NCI-H2227 treated with DMSO at 0.1 percent for 48 hours (cell line): ENCODE data around the gene SPAG4.
A peak's percentile ranks its signal among the peaks of the same experiment; 100 is the strongest.

Source experiments
- DNase-seq: peaks from one replicate; lab custom pipeline; 2025; lab: John Stamatoyannopoulos, UW

Gene SPAG4, protein sequence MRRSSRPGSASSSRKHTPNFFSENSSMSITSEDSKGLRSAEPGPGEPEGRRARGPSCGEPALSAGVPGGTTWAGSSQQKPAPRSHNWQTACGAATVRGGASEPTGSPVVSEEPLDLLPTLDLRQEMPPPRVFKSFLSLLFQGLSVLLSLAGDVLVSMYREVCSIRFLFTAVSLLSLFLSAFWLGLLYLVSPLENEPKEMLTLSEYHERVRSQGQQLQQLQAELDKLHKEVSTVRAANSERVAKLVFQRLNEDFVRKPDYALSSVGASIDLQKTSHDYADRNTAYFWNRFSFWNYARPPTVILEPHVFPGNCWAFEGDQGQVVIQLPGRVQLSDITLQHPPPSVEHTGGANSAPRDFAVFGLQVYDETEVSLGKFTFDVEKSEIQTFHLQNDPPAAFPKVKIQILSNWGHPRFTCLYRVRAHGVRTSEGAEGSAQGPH

DNA sequence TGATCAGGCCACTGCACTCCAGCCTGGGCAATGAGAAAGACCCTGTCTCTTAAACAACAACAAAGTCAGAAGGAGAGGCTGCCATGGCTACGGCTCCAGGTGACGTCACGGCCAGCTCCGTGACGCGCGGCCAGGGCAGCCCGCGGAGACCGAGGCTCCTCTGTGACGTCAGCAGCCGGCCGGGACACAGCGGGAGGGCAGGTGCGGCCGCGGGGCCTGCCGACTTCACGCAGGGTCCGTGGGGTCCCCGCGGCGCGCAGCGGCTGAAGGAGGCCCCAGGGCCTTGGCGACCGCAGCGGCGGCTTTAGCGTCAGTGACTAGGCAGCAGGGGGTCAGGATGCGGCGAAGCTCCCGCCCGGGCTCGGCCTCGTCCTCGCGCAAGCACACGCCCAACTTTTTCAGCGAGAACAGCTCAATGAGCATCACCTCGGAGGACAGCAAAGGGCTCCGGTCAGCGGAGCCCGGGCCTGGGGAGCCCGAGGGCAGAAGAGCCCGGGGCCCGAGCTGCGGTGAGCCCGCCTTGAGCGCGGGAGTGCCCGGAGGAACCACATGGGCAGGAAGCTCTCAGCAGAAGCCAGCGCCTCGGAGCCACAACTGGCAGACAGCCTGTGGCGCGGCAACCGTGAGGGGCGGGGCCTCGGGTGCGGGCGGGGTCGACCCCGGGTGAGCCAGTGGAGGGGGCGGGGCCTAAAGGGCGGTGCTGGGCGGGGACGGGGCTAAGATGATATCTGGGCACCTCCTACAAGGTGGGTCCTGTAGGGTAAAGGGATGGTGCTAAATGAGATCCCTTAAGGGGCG lies at the start of gene SPAG4:
TSS of gene SPAG4 (plus strand) at position 163 of the 798 bp plus-strand sequence. CDS start at position 338, 175 bp downstream.
- DNase-seq: peak; percentile 99

DNA sequence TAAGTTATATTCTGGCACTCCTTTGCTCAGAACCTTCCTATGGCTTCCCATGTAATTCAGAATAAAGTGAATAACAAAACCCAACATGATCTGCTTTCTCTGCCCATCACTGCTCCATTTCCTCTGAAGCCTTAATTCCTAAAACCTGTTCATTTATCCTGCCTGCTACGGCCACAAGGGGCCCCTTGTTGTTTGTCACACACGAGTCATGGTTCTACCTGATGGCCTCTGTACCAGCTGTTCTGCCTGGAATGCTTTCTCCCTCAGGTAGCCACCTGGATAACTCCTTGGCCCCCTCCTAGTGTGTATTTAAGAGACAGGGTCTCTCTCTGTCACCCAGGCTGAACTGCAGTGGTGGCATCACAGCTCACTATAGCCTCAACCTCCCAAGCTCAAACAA lies 47.0 kb upstream of the SPAG4 start:
- DNase-seq: no peak

DNA sequence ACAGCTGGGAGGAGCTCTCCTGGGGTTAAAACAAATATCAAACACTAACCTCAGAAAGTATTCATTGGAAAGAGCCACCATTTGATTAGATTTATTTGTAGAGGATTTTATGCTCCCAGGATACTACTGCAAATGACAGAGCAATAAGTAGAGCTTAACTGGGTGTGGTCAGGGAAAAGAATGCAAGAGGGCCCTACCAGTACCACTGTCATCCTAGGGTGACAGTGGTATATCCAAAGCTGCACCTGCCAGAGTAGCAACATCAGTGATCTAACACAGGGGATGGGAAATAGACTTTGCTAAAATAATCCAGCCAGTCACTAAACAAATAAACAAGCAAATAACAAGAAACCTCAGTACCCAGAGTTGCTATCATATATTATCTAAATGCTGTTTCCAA lies 44.1 kb upstream of the SPAG4 start:
- no peak for DNase-seq

DNA sequence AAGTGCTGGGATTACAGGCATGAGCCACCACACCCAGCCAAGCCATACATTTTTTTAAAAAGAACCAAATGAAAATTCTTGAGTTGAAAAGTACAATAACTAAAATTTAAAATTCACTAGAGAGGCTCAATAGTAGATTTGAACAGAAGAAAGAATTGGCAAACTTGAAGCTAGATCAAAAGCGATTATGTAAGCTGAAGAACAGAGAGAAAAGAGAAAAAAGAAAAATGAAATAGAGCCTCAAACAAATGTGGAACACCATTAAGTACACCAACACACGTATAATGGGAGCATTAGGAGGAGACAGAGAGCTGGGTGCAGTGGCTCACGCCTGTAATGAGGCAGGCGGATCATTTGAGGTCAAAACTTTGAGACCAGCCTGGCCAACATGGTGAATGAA lies 42.8 kb upstream of the SPAG4 start:
- DNase-seq: no peak

DNA sequence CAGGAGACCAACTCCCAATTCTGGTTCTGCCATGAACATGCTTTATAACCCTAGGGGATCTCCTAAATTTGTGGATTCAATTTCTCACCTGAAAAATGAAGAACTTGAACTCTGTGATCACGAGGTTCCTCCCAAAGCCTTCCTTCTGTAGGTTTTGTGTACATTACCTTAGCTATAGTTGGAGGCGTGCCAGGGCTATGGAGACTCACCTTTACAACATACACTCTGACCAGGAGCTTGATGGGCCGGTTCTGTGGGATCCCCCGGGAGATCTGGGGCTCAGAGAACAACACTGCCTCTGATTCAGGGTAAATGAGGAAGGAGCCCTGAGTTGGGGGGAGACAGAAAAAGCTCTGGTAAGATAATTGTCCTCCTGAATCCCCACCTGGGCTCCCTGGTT lies 39.7 kb upstream of the SPAG4 start:
- DNase-seq: no peak

DNA sequence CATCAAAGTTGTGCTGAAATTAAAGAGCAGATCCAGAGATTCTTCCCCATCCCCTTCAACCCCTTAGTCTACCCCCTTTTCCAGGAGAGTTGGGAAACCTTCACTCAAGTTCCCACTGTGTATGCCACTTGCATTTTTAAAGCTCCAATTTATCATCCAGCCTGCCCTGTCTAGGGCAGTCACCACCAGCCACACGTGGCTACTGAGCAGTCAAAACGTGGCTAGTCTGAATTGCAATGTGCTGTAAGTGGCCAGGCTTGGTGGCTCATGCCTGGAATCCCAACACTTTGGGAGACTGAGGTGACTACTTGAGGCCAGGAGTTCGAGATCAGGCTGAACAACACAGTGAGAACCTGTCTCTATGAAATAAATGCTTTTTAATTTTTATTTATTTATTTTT lies 38.8 kb upstream of the SPAG4 start:
- no peak for DNase-seq

DNA sequence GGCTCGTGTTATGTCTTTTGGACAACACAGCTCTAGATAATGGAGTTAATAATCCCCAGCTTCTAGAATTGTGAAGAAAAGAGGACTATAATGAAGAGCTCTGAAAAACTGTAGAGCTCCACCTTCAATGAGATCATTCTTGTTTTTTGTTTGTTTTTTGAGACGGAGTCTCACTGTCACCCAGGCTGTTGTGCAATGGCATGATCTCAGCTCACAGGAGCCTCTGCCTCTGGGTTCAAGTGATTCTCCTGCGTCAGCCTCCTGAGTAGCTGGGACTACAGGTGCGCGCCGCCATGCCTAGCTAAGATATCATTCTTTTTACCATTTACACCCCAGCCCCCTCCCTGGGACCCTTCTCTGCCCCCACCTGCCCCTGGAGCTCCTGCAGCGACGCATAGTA lies 37.2 kb upstream of the SPAG4 start:
- no peak for DNase-seq

DNA sequence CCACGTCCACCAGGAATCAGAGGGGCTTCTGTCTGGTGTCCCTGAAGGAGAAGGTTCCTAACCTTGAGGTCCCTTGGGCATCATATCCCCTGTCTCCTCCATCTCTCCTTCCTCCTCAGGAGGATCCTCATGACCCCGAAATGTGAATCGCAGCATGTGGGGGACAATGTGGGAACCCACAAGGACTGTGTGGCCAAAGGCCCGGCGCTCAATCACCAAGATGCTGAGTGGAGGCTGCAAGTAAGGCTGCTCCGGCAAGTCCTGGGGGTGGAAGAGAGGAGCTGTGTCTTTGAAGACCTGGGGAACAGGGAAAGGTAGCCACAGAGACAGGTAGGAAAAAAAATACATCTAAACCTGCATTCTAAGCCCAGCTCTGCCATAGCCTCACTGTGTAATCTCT lies 36.4 kb upstream of the SPAG4 start:
- DNase-seq: no peak

DNA sequence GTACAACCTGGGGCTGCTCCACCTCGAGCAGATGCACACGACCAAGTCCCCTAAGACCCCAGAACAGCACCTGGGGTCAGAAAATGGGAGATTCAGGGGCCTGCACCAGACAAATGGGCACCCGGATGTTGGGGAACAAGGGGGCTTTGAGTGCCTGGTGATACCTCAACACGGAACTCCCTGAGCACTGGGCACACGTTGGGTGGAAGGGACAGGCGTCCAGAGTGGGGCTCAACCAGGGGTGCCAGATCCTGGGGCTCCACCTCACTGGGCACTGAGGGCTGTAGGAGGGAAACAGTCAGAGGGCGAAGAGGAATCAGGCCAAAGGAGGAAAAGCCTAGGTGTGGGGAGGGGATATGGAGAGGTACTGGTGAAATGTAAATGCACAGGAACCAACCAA lies 33.5 kb upstream of the SPAG4 start:
- DNase-seq: no peak

DNA sequence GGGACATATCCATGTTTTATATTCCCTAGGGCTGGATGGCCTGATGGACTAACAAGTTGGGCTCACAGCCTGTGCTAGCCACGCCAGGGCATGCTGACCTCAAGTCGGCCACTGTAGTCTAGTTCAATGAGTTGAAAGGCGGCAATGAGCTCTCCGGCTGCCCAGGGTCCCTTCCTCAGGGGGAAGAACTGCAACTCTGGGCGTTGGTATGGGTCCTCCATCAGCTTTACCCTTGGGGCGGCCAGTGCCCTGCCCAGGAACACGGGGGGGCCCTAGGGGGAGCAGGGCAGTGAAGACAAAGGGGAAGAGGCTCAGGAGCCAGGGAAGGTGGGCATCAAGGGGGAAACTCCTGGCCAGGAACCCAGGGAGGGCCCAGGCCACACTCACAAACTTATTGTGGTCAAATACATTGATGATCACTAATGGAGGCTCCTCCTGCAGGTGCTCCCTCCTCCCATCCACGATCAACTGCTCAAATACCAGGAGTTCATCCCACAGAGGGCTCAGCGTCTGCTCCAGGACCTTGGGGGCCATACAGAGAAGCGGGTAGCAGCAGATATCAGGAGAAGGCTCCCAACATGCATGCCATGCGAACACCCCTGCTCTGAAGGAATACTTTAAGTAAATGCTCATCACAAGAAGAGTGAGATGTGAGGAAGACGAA lies 32.8 kb upstream of the SPAG4 start:
- DNase-seq: no peak

DNA sequence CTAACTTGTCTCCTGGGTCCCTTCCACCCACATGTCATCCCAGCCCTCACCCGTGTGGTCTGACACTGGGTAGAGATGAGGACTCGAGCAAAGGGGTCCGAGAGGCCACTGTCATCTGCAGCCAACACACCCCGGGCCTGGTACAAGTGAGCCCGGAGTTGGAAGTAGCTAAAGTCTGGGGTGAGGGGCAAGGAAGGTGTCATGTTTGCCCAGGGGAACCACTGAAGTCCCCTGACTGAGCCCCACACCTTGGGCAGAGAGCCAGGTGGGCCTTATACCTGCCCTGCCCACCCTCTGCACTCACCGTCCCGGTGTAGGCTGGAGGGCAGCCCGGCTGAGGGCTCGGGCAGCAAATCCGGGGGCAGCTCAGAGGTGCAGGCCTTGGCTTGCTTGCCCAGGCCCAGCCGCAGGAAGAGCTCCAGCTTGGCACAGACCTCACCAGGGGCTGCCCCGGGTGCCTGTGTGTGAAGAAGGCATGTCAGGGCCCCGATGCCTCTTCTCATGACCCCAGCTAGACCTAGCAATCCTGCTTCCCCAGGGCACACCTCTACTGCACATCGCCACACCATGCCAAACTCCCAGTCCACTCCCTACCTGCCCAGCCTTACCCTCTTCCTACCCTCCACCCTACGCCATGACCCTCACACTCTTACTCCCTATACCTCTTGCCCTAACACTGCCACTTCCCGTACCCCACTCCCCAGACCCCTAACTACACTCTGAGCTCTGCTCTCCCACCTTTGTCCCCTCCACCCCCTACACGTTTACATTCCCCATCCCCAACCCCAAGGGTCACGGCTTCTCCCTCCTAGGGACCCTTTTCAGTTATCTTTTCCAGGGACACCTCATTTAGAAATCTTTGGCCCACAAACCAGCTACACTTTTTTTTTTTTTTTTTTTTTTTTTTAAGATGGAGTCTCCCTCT lies 31.7 kb upstream of the SPAG4 start:
- no peak for DNase-seq

DNA sequence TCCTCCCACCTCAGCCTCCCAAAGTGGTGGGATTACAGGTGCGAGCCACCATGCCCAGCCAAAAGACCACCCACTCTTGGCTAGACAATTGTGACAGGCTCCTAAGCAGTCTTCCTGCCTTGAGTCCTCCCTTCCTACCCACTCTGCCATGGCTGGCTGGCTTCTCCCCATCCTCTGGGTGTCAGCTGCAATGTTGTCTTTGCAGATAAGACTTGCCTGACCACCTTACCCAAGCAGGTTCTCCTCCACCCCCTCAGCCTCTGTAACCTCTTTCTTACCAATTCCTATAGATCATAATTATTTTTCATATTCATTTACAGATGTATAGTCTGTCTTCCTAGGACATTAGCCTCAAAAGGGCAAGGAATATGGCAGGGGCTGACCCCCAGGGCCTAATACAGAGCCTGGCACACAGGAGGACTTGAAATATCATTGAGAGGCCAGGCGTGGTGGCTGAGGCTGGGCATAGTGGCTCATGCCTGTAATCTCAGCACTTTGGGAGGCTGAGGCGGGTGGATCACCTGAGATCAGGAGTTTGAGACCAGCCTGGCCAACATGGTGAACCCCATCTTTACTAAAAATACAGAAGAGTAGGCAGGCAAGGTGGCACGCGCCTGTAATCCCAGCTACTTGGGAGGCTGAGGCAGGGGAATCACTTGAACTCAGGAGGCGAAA lies 28.7 kb upstream of the SPAG4 start:
- DNase-seq: no peak

DNA sequence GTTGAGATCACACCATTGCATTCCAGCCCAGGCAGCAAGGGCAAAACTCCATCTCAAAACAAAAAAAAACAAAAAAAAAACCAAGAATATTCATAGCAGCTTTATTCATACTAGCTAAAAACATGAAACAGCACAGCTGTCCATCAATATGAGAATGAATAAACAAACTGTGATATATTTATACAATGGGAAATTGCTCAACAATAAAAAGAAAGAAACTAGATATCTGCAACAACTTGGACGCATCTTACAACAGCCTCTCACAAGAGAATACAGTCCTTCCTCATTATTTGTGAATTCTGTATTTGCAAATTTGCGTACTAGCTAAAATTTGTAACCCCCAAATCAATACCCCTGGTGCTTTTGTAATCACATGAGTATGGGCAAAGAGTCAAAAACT lies 28.2 kb upstream of the SPAG4 start:
- DNase-seq: no peak

DNA sequence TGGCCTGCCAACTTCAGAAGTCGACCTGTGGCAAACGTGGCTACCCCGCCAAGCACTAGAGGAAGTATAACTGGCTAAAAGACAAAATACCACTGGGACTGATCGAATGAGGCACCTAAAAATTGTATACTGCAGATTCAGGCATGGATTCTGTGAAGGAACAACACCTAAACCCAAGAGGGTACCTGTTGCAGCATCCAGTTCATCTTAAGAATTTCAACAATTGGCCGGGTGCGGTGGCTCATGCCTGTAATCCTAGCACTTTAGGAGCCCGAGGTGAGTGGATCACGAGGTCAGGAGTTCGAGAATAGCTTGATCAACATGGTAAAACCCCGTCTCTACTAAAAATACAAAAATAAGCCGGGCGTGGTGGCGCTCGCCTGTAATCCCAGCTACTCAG lies 27.2 kb upstream of the SPAG4 start:
- no peak for DNase-seq

DNA sequence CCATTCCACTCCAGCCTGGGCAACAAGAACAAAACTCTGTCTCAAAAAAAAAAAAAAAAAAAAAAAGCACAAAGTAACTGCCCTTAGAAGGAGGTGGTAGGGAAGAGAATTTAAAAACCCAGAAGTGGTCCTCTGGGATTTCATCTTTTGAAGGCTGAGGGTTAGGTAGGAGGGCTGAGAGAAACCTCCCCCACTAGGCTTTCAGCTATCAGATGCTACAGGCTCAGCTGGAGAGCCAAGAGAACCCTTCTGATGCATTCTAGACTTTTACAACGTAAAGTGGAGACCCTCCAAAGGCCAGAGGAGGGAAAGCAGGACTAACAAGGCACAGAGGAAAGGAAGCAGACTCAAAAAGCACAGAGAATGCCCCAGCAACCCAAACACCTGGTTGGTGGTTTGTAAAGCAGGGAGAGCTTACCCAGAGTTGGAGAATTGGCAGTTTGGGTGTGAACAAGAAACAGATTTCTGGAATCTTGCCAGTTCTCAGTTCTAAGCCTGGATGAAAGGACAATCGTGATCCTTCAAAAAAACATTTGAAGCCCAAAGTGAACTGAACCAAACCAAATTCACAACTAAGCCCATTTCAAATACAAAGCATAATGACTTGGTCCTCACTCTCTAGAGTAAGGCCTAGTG lies 23.2 kb upstream of the SPAG4 start:
- DNase-seq: no peak

DNA sequence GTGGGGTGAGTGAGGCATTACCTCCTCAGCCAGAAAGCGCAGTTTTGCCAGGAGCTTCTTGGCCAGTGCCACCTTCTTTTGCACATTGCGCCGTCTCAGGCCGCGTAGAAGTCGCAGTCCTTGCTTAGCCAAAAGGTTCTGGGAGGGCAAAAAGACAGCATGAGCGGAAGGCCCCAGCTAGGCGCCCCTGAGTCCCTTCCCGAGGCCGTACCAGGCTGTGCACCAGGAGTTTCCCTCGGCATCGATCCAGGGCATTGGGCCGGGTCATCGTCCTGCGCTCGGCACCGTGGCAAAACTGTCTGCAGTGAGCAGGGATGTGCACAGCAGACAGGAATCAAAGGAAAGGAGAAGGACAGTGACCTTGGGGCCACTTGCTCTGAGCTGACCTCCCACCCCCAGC lies 20.2 kb upstream of the SPAG4 start:
- DNase-seq: no peak

DNA sequence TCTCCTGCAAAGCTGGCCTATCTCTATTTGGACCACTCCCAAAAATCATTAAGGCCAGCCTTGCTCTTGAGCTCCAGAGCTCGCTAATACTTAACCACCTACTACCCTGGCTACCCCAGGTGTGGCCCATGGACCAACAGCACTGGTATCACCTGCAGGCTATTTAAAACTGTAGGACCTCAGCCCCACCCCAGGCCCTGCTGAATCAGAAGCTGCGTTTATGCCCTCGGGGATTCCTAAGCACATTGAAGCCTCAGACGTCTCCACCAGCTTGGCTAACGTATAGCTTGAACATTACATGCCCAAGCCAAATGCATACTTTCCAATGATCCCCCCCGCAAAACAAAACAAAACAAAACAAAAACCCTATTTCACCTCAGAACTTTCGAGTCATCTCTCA lies 19.7 kb upstream of the SPAG4 start:
- DNase-seq: no peak

DNA sequence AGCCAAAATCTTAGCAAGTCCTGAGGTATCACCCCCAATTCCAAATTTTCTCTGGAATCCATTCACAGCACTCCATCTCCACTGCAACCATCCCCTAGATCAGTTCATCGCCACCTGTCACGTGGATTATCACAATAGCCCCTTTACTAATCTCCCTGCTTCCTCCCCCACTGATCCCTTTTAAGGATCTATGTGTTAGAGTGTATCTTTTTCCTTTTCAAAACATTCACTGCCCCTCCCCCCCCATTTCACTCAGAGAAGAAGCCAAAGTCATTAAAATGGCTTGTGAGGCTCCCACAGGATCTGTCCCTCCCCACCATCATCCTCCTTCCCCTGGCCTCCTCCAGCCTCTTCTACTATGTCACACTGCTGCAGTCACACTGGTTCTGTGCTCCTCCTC lies 18.4 kb upstream of the SPAG4 start:
- no peak for DNase-seq

DNA sequence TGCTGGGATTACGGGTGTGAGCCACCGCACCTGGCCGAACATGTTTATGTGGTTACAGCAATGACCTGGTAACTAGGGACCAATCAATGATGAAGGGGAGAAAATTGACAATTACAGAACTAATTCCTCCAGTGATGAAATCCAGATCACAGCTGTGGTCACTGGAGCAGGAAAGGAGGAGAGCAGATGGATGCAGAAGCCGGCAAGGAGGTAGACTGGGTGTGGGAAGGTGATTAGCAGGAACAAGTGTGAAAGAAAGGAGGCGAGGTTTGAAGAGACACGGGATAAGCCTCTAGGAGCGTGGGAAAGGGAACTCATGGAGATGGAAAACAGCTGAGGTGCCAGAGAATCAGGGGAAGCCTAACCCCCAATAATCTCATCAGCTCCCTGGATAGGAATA lies 17.2 kb upstream of the SPAG4 start:
- no peak for DNase-seq

DNA sequence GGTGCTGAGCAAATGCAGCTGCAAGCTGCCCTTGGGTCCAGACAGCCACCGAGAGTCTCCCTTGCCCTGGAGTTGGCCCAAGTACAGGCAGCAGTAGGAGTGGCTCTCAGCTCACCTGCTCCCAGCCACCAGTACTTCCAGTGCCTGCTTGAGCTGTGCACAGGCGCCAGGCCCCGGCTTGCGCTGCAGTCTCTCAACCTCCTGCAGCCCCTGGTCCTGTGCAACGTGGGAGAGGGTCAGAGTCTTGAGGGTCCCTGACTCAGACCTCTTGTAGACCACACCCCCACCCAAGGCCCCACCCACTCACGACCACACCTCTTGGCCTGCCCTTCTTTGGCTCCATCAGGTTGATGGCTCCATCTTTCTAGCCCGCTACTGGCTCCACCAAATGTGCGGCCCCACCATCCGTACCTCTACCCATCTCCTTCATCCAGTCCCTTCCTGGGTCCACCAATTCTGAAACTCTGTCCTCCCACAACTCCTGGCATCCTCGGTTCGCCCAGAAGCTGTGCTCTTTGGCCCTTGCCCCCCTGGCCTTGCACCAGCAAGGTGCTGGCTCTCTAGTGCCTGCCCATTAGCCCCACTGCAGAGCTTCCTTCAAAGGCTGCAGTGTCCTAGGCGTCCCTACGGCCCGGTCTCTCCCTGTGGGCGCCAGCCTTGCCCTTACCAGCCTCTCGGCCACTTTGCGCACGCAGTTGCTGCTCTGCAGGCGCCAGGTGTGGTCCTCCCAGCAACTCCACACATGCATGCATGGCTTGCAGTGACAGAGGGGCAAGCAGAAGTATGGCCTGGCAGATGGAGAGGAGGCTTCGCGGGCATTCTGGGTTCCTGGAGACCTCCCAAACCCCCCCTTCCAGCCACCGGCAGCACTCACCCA lies 16.5 kb upstream of the SPAG4 start:
- DNase-seq: no peak
